K562 (cell line): ENCODE results near the gene PDZD2. TPM values are rescaled to one million over a fixed set of nuclear protein-coding genes. Genes with fewer than 3 reads are reported as not detected.

Experiments used
- ATAC-seq: fragments of 200-7000 bp; cut with Tn5 transposase; 3 replicates; pipeline ENCODE4 v1.9.1; 2020; ENCODE audit warnings: moderate library complexity
- BruUV-seq: library from RNA; stranded (reverse); fragments of 400-500 nt; replicated peaks from 2 replicates; lab custom pipeline; 2021; lab: Mats Ljungman, UMichigan
- CTCF ChIA-PET: fragments of 300-600 bp; formaldehyde crosslinking; extraction: SDS; loops from one replicate; lab custom pipeline; 2021; ENCODE audit warnings: low intra/inter-chr PET ratio; lab: Yijun Ruan, JAX
- POLR2A ChIA-PET: fragments of 300-600, 350-650 bp; sonication (Branson Sonifier 250); formaldehyde crosslinking; extraction: SDS; loops from one replicate; lab custom pipeline; 2021; ENCODE audit warnings: antibody characterized with exemption, inconsistent platforms; lab: Yijun Ruan, JAX
- DNase-seq, 4 experiments: peaks; one replicate each; pipeline versions ENCODE4 v3.0.0 to v3.0.0-alpha.2; 2011 to 2018; ENCODE audit warnings: low spot score in 3 of 4, mixed read lengths in 3 of 4; ENCODE audit errors: extremely low read depth in 1 of 4
- FAIRE-seq: peaks from 2 replicates; lab custom pipeline; 2011; peaks lifted over from hg19 to GRCh38; lab: Jason Lieb, UNC
- H2AFZ ChIP-seq: 2 replicates; pipeline ENCODE4 v1.6.0; 2011; ENCODE audit warnings: low read depth, low read length, control low read depth, inconsistent platforms
- H3K27ac ChIP-seq: fragments of 200-600 bp; 3 replicates; pipeline ENCODE4 v1.8.0; 2011; ENCODE audit warnings: low read depth, mild to moderate bottlenecking, control low read depth, inconsistent platforms, low read length, moderate library complexity, mixed read lengths; ENCODE audit errors: extremely low read depth
- H3K27me3 ChIP-seq, 2 experiments: fragments of 300-600 bp in 1 of 2; 2 replicates in 1 of 2; 3 replicates in 1 of 2; pipeline versions ENCODE4 v1.6.0 to v1.8.0; 2011; ENCODE audit warnings: inconsistent platforms in 2 of 2, low read length in 2 of 2, mild to moderate bottlenecking in 1 of 2, mixed read lengths in 1 of 2, moderate library complexity in 1 of 2; ENCODE audit not compliant: control insufficient read depth in 2 of 2, insufficient read depth in 2 of 2
- H3K36me3 ChIP-seq: fragments of 300-600 bp; 3 replicates; pipeline ENCODE4 v1.8.0; 2011; ENCODE audit warnings: mild to moderate bottlenecking, low read length, inconsistent platforms; ENCODE audit not compliant: control insufficient read depth, insufficient read depth
- H3K4me1 ChIP-seq, 2 experiments: fragments of 200-600 bp in 1 of 2; replicated peaks in 1 of 2; 2 replicates in 1 of 2; 3 replicates in 1 of 2; pipeline versions ENCODE4 v1.5.1 to v1.8.0; 2011; ENCODE audit warnings: inconsistent platforms in 2 of 2, low read length in 2 of 2, mild to moderate bottlenecking in 1 of 2, mixed read lengths in 1 of 2, moderate library complexity in 1 of 2; ENCODE audit not compliant: control insufficient read depth in 2 of 2, insufficient read depth in 2 of 2
- H3K4me2 ChIP-seq: 2 replicates; pipeline ENCODE4 v1.6.1; 2011; ENCODE audit warnings: low read length, control low read depth, inconsistent platforms, mixed read lengths; ENCODE audit not compliant: insufficient read depth
- H3K4me3 ChIP-seq: fragments of 200-600 bp; sonication (generic), shearing (Covaris generic); 2 replicates; pipeline ENCODE4 v1.5.1; 2016; ENCODE audit warnings: control low read depth, inconsistent platforms
- H3K79me2 ChIP-seq: fragments of 200-600 bp; 3 replicates; pipeline ENCODE4 v1.8.0; 2011; ENCODE audit warnings: low read length, inconsistent platforms; ENCODE audit not compliant: control insufficient read depth, insufficient read depth
- H3K9ac ChIP-seq, 2 experiments: 2 replicates each; pipeline versions ENCODE4 v1.6.0 to v1.6.1; 2011; ENCODE audit warnings: low read depth in 2 of 2, low read length in 2 of 2, control low read depth in 1 of 2, inconsistent platforms in 1 of 2, mild to moderate bottlenecking in 1 of 2, mixed read lengths in 1 of 2; ENCODE audit not compliant: insufficient read depth in 1 of 2
- H3K9me1 ChIP-seq: one replicate; pipeline ENCODE4 v1.6.0; 2011; ENCODE audit warnings: inconsistent platforms, mild to moderate bottlenecking, low read length, moderate library complexity; ENCODE audit not compliant: control insufficient read depth, insufficient read depth
- H3K9me3 ChIP-seq: replicated peaks from 2 replicates; pipeline ENCODE4 v1.5.1; 2011; ENCODE audit warnings: low read depth, low read length, inconsistent platforms; ENCODE audit not compliant: control insufficient read depth, insufficient read depth
- H4K20me1 ChIP-seq: replicated peaks from 2 replicates; pipeline ENCODE4 v1.6.1; 2011; ENCODE audit warnings: low read length, inconsistent platforms, mixed read lengths; ENCODE audit not compliant: control insufficient read depth, insufficient read depth
- FOXK1 ChIP-seq: sonication (generic); formaldehyde crosslinking; IDR thresholded peaks from 2 replicates; pipeline ENCODE4 v1.8.0; 2022; ENCODE audit warnings: missing genetic modification reagents, mild to moderate bottlenecking, borderline replicate concordance
- FOXO4 ChIP-seq: fragments of 450-650 bp; formaldehyde crosslinking; IDR thresholded peaks from 2 replicates; pipeline ENCODE4 v1.4.0; 2020; ENCODE audit warnings: mild to moderate bottlenecking, moderate library complexity
- IFI16 ChIP-seq: fragments of 250-450 bp; sonication (Bioruptor Pico); IDR thresholded peaks from 2 replicates; pipeline ENCODE4 v2.1.2; 2022; ENCODE audit warnings: mild to moderate bottlenecking, inconsistent platforms
- IRF1 ChIP-seq: sonication (generic); formaldehyde crosslinking; IDR thresholded peaks from 2 replicates; pipeline ENCODE4 v1.8.0; 2022; ENCODE audit warnings: missing genetic modification reagents, mild to moderate bottlenecking, borderline replicate concordance
- SMARCE1 ChIP-seq: fragments of 450-650 bp; IDR thresholded peaks from 2 replicates; pipeline ENCODE4 v1.7.1; 2016; ENCODE audit warnings: mild to moderate bottlenecking
- TFE3 ChIP-seq: fragments of 450-650 bp; formaldehyde crosslinking; IDR thresholded peaks from 2 replicates; pipeline ENCODE4 v1.4.0; 2020; ENCODE audit warnings: mild to moderate bottlenecking, mixed read lengths
- THRA ChIP-seq: fragments of 450-650 bp; IDR thresholded peaks from 2 replicates; pipeline ENCODE4 v1.6.1; 2017; ENCODE audit warnings: mild to moderate bottlenecking, moderate library complexity
- ZNF280B ChIP-seq: fragments of 250-450 bp; sonication (Bioruptor Pico); IDR thresholded peaks from 2 replicates; pipeline ENCODE4 v1.5.1; 2021; ENCODE audit warnings: mild to moderate bottlenecking
- WGBS: fragments of 100-300 bp; shearing (Covaris generic); methylation state at CpG from one replicate; pipeline ENCODE4 v1.1.6; 2016; ENCODE audit warnings: low coverage, mixed read lengths; ENCODE audit not compliant: insufficient coverage; ENCODE audit errors: missing lambda C conversion rate; 5-methylcytosine and 5-hydroxymethylcytosine counted together
- in situ Hi-C: fragments of 300-500 bp; cut with MboI; formaldehyde crosslinking; loops from 4 replicates; pipeline ENCODE4 v1.15.0; 2018; ENCODE audit warnings: inconsistent platforms, mixed read lengths
- intact Hi-C: fragments of 100-400 bp; cut with micrococcal nuclease; formaldehyde crosslinking; loops from 2 replicates; pipeline ENCODE4 v1.14.2; 2022
- polyA plus RNA-seq, 8 experiments: library from polyadenylated mRNA; depleted of rRNA in 4 of 8; stranded (reverse) in 5 of 8; unstranded in 3 of 8; fragments of >200 nt; fragmentation: Nextera tagmentation in 2 of 8; fragmentation: Illumina TruSeq in 1 of 8; extraction: Ambion mirVana in 2 of 8; extraction: Trizol in 1 of 8; gene quantifications; 2 replicates each; pipeline versions ENCODE4 v1.2.1 to v1.2.3, GENCODE V29; 2011 to 2014; ENCODE audit warnings: inconsistent platforms in 1 of 8, missing spikeins in 1 of 8
- total RNA-seq, 7 experiments: library from RNA; depleted of rRNA in 6 of 7; stranded (reverse); fragments of >200 nt in 6 of 7; fragmentation: Illumina TruSeq in 2 of 7; extraction: Trizol in 2 of 7; gene quantifications; 2 replicates each; pipeline versions ENCODE4 v1.2.1 to v1.2.3, GENCODE V29; 2011 to 2021; ENCODE audit warnings: low replicate concordance in 1 of 7

Gene PDZD2
- total and polyA plus RNA-seq, 9 of the 15 experiments (the other 6 are each of a cell fraction or from before 2014, with no cell fraction given), result 0.02 to 0.08 (median 0.04) TPM; not detected in 6

- intact Hi-C loops, result no loop called here
- FAIRE-seq, result no peak
- H3K27ac ChIP-seq, result no peak overlapping the region
- in situ Hi-C loops, result no loop called here
- no peaks in the 10 kb centered on the region for H3K9me1 ChIP-seq
- H3K4me1 ChIP-seq, result no peaks in the 10 kb centered on the region
- no peak overlapping the region for H2AFZ ChIP-seq
- POLR2A ChIA-PET, result interaction anchor here (0.7 kb wide), 1 partner anchor 53 kb away, joined by 3 read pairs; no protein-coding TSS in a partner anchor
- H3K9ac ChIP-seq, result no peak overlapping the region
- no TSS peak for BruUV-seq
- no peak for DNase-seq
- H3K4me3 ChIP-seq, result no peak overlapping the region
- TF ChIP-seq FOXO4 (CRISPR knock-in tag) (no peak), SMARCE1 (no peak)
- TF ChIP-seq, all 486 proteins: peak for 0
- WGBS, result 0% methylated on average over 2 of the region's 2 CpGs
- no peak overlapping the region for H3K4me2 ChIP-seq
- H3K27me3 ChIP-seq, result peaks cover 5 to 36% of the 10 kb centered on the region in 2 experiments; a peak in 3 of 5 replicates
- no peaks in the 10 kb centered on the region for H3K79me2 ChIP-seq
- CTCF ChIA-PET, result no interaction called here
- ATAC-seq, result no peak
- no peaks in the 10 kb centered on the region for H3K36me3 ChIP-seq
- H4K20me1 ChIP-seq, result no peaks in the 10 kb centered on the region
- no peaks in the 10 kb centered on the region for H3K9me3 ChIP-seq
Observed at GRCh38 chr5:31794009-31794408, 155.1 kb downstream of the PDZD2 start.

- 0% methylated on average over 5 of the region's 5 CpGs for WGBS
- no TSS peak for BruUV-seq
- H3K9me3 ChIP-seq, result no peaks in the 10 kb centered on the region
Observed at GRCh38 chr5:31798168-31798567, 159.2 kb downstream of the PDZD2 start.

More at GRCh38 chr5:31798168-31798567, 159.2 kb downstream of the PDZD2 start:
- H3K4me2 ChIP-seq, result no peak overlapping the region
- in situ Hi-C loops, result no loop called here
- intact Hi-C loops, result no loop called here
- no peaks in the 10 kb centered on the region for H3K79me2 ChIP-seq
- no peaks in the 10 kb centered on the region for H3K36me3 ChIP-seq
- DNase-seq, result no peak
- H3K27ac ChIP-seq, result no peak overlapping the region
- peaks cover 3 to 30% of the 10 kb centered on the region in 2 experiments; a peak in 3 of 5 replicates for H3K27me3 ChIP-seq
- POLR2A ChIA-PET, result no interaction called here
- TF ChIP-seq TFE3 (CRISPR knock-in tag) (no peak), FOXK1 (CRISPR knock-in tag) (no peak), IFI16 (CRISPR knock-in tag) (no peak), IRF1 (CRISPR knock-in tag) (no peak), ZNF280B (no peak), THRA (no peak)
- H2AFZ ChIP-seq, result no peak overlapping the region
- no peak for ATAC-seq
- CTCF ChIA-PET, result no interaction called here
- no peaks in the 10 kb centered on the region; the same call in 1 of the 2 replicates for H4K20me1 ChIP-seq
- H3K9ac ChIP-seq, result no peak overlapping the region
- H3K4me1 ChIP-seq, result no peaks in the 10 kb centered on the region
- FAIRE-seq, result no peak
- H3K4me3 ChIP-seq, result no peak overlapping the region
- no peaks in the 10 kb centered on the region for H3K9me1 ChIP-seq
